IPS DF 6.9 (cell line): ENCODE measurements around the gene SH3BP4.

Experiments
- DNase-seq: peaks from one replicate; pipeline ENCODE4 v3.0.0-alpha.2; 2013; ENCODE audit warnings: low read depth, low spot score
- H3K27ac ChIP-seq: one replicate; pipeline ENCODE4 v1.5.1; 2013; ENCODE audit warnings: low read length, control low read depth
- H3K27me3 ChIP-seq: 2 replicates; pipeline ENCODE4 v1.6.1; 2013; ENCODE audit warnings: mild to moderate bottlenecking, low read length; ENCODE audit not compliant: control insufficient read depth, insufficient read depth
- H3K36me3 ChIP-seq: 2 replicates; pipeline ENCODE4 v1.6.1; 2013; ENCODE audit warnings: low read length; ENCODE audit not compliant: control insufficient read depth, insufficient read depth
- H3K4me1 ChIP-seq: 2 replicates; pipeline ENCODE4 v1.6.1; 2013; ENCODE audit warnings: low read length; ENCODE audit not compliant: control insufficient read depth, insufficient read depth
- H3K4me3 ChIP-seq: 2 replicates; pipeline ENCODE4 v1.5.1; 2013; ENCODE audit warnings: mild to moderate bottlenecking, low read length
- H3K9me3 ChIP-seq: 2 replicates; pipeline ENCODE4 v1.6.1; 2013; ENCODE audit warnings: low read length, inconsistent platforms; ENCODE audit not compliant: control insufficient read depth, insufficient read depth
- WGBS: extraction: QIAGEN DNeasy Blood & Tissue Kit; methylation state at CpG from one replicate; pipeline ENCODE4 v1.1.7; 2013; ENCODE audit warnings: mixed read lengths, missing lambda C conversion rate; ENCODE audit not compliant: insufficient read length, insufficient coverage; 5-methylcytosine and 5-hydroxymethylcytosine counted together

Gene SH3BP4

GRCh38 chr2:234951664-234952269 lies at the start of gene SH3BP4:
TSS of gene SH3BP4 (plus strand) at chr2:234952017. CDS start at chr2:235035003, 82,986 bp downstream.
- Histone ChIP-seq H3K4me1 (0 out of 2 replicates have a peak, but pooled peaks cover 4% of the 10 kb centered on the region), H3K4me3 (peak within 1 kb of the TSS; percentile 85), H3K27me3 (no peaks in the 10 kb centered on the region; the same call in 1 of the 2 replicates), H3K27ac (no peak within 1 kb of the TSS), H3K9me3 (no peaks in the 10 kb centered on the region), H3K36me3 (no peaks in the 10 kb centered on the region)
- WGBS: no CpG with 5 or more reads among the region's 88 CpGs
- no peak for DNase-seq

GRCh38 chr2:234904785-234905184 lies 47.0 kb upstream of the SH3BP4 start:
- WGBS: no CpG with 5 or more reads among the region's 2 CpGs
- DNase-seq: no peak
- Histone ChIP-seq H3K4me3 (no peak overlapping the region), H3K9me3 (no peaks in the 10 kb centered on the region), H3K27me3 (no peaks in the 10 kb centered on the region), H3K36me3 (no peaks in the 10 kb centered on the region), H3K4me1 (no peaks in the 10 kb centered on the region), H3K27ac (no peak overlapping the region)

- Histone ChIP-seq H3K4me1 (no peaks in the 10 kb centered on the region), H3K36me3 (no peaks in the 10 kb centered on the region), H3K27ac (no peak overlapping the region), H3K27me3 (no peaks in the 10 kb centered on the region), H3K4me3 (no peak overlapping the region), H3K9me3 (no peaks in the 10 kb centered on the region)
- no peak for DNase-seq
- 100% methylated on average over 1 of the region's 12 CpGs for WGBS
Measured at GRCh38 chr2:234905547-234906265, 46.1 kb upstream of the SH3BP4 start.

GRCh38 chr2:234910186-234910679 lies 41.6 kb upstream of the SH3BP4 start:
- DNase-seq: no peak
- Histone ChIP-seq H3K9me3 (no peaks in the 10 kb centered on the region), H3K4me1 (no peaks in the 10 kb centered on the region), H3K27me3 (no peaks in the 10 kb centered on the region), H3K36me3 (no peaks in the 10 kb centered on the region), H3K27ac (no peak overlapping the region), H3K4me3 (no peak overlapping the region)
- no CpG with 5 or more reads among the region's 3 CpGs for WGBS

GRCh38 chr2:234911271-234911670 lies 40.5 kb upstream of the SH3BP4 start:
- Histone ChIP-seq H3K9me3 (no peaks in the 10 kb centered on the region), H3K27ac (no peak overlapping the region), H3K36me3 (no peaks in the 10 kb centered on the region), H3K4me1 (no peaks in the 10 kb centered on the region), H3K27me3 (no peaks in the 10 kb centered on the region), H3K4me3 (no peak overlapping the region)
- WGBS: no CpG with 5 or more reads among the region's 2 CpGs
- DNase-seq: no peak

- no peak for DNase-seq
- no CpG with 5 or more reads among the region's 3 CpGs for WGBS
- Histone ChIP-seq H3K9me3 (no peaks in the 10 kb centered on the region), H3K4me3 (no peak overlapping the region), H3K27me3 (no peaks in the 10 kb centered on the region), H3K36me3 (no peaks in the 10 kb centered on the region), H3K4me1 (peaks cover 2% of the 10 kb centered on the region), H3K27ac (no peak overlapping the region)
Measured at GRCh38 chr2:234912437-234912836, 39.4 kb upstream of the SH3BP4 start.

- Histone ChIP-seq H3K4me3 (no peak overlapping the region), H3K9me3 (no peaks in the 10 kb centered on the region), H3K27me3 (no peaks in the 10 kb centered on the region), H3K27ac (no peak overlapping the region), H3K4me1 (peaks cover 2% of the 10 kb centered on the region), H3K36me3 (no peaks in the 10 kb centered on the region)
- DNase-seq: no peak
- WGBS: no CpG with 5 or more reads among the region's 5 CpGs
Measured at GRCh38 chr2:234913208-234913626, 38.6 kb upstream of the SH3BP4 start.

- DNase-seq: no peak
- no peaks in the 10 kb centered on the region for H3K36me3 ChIP-seq
- H3K4me1 ChIP-seq: peaks cover 2% of the 10 kb centered on the region
- H3K27ac ChIP-seq: no peak overlapping the region
- no peak overlapping the region for H3K4me3 ChIP-seq
- no CpG with 5 or more reads among the region's 9 CpGs for WGBS
- H3K27me3 ChIP-seq: no peaks in the 10 kb centered on the region
- no peaks in the 10 kb centered on the region for H3K9me3 ChIP-seq
Measured at GRCh38 chr2:234914371-234915154, 37.3 kb upstream of the SH3BP4 start.

- no peak overlapping the region for H3K27ac ChIP-seq
- H3K27me3 ChIP-seq: no peaks in the 10 kb centered on the region
- WGBS: no CpG with 5 or more reads among the region's 5 CpGs
- no peaks in the 10 kb centered on the region for H3K9me3 ChIP-seq
- no peak overlapping the region for H3K4me3 ChIP-seq
- DNase-seq: no peak
- H3K36me3 ChIP-seq: no peaks in the 10 kb centered on the region
- peaks cover 2% of the 10 kb centered on the region for H3K4me1 ChIP-seq
Measured at GRCh38 chr2:234916674-234917073, 35.1 kb upstream of the SH3BP4 start.

- H3K36me3 ChIP-seq: no peaks in the 10 kb centered on the region
- H3K9me3 ChIP-seq: no peaks in the 10 kb centered on the region
- no CpG with 5 or more reads among the region's 6 CpGs for WGBS
- H3K27me3 ChIP-seq: no peaks in the 10 kb centered on the region
- DNase-seq: no peak
- H3K4me3 ChIP-seq: no peak overlapping the region
- no peak overlapping the region for H3K27ac ChIP-seq
- H3K4me1 ChIP-seq: peaks cover 2% of the 10 kb centered on the region
Measured at GRCh38 chr2:234917211-234917975, 34.4 kb upstream of the SH3BP4 start.
